Measurements from ENCODE around the gene LYPD6B.
"Not testable (repeated sequence)": the region's sequence is repeated elsewhere in the genome, so short reads cannot be mapped to it uniquely, and the experiment has no call there.

Gene LYPD6B

GRCh38 chr2:149221898-149222297 is 183.4 kb downstream of the LYPD6B start:
- DNase-seq: no peak

- no peak for DNase-seq
These were observed 185.1 kb downstream of the LYPD6B start for GRCh38 chr2:149223472-149224095.

GRCh38 chr2:149224543-149224942 is 186.0 kb downstream of the LYPD6B start:
- no peak for DNase-seq

- no peak for DNase-seq
These were observed 186.9 kb downstream of the LYPD6B start for GRCh38 chr2:149225446-149225845.

- DNase-seq: no peak
These were observed 188.3 kb downstream of the LYPD6B start for GRCh38 chr2:149226790-149227189.

DNA sequence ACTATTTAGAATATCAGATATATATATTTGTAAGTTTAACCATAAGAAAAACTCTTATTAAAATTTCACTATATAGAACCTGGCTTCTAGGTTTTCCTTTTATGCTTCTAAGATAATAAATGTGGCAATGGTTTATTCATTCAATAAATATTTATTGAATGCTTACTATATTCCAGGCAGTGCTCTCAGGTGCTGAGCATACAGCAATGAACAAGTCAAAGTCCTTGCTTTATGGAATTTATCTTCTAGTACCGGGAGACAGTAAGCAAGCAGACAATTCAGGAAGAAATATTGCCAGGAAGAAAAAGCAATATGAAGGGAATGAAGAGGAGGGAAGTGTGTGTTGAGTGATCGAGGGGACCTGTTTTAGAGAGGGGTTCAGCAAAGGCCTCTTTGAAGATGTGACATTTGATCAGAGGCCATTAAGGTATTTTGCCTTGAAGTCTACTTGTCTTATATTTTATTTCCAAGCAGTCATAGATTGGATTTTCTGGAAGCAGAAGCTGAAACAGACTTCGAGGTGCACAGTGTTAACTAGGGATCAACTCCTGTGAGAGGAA is 197.4 kb downstream of the LYPD6B start:
- DNase-seq: no peak

GRCh38 chr2:149236410-149236809 is 197.9 kb downstream of the LYPD6B start:
- no peak for DNase-seq

DNA sequence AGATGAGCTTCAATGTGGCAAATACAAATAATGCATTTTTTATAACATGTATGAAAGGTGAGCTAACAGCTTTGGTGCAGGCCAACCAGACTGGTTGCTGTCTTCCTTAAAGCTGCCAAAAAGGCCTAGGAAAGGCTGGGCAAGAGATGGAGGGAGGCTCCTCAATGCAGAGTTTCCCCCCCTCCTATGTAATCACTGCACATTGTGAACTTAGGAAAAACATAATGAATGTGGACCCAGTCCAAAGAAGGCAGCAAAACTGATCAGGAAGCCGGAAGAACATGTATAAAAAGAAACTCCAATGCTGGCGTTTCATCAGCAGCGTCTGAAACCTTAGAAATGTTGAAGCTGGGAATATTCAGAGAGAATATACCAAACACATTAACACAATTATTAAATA is 207.7 kb downstream of the LYPD6B start:
- no peak for DNase-seq

GRCh38 chr2:149251436-149251835 is 212.9 kb downstream of the LYPD6B start:
- DNase-seq: not testable (repeated sequence)

DNA sequence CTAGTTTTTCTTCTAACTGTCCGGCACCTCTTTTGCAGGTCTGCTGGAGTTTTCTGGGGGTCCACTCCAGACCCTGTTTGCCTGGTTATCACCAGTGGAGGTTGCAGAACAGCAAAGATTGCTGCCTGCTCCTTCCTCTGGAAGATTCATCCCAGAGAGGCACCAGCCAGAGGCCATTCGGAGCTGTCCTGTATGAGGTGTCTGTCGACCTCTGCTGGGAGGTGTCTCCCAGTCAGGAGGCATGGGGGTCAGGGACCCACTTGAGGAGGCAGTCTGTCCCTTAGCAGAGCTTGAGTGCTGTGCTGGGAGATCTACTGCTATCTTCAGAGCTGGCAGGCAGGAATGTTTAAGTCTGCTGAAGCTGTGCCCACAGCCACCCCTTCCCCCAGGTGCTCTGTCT is 218.4 kb downstream of the LYPD6B start:
- not testable (repeated sequence) for DNase-seq

GRCh38 chr2:149258531-149258930 is 220.0 kb downstream of the LYPD6B start:
- DNase-seq: no peak

GRCh38 chr2:149259136-149259535 is 220.6 kb downstream of the LYPD6B start:
- DNase-seq: no peak

- no peak for DNase-seq
These were observed 223.2 kb downstream of the LYPD6B start for GRCh38 chr2:149261692-149262091.
